ENCODE measurements around the gene MX1. TPM values are rescaled to one million over a fixed set of nuclear protein-coding genes. Genes with fewer than 3 reads are reported as not detected.

MX1 gene
- polyA plus RNA-seq, 1 donor from 2014 or later = 0.07 TPM

- Histone ChIP-seq H3K4me2 (ENCODE audit: low read length) (no peak overlapping the region), H3K9me3 (ENCODE audit: low read length) (no peaks in the 10 kb centered on the region), H3K4me3 (ENCODE audit: low read length) (no peak overlapping the region), H3K36me3 (ENCODE audit: insufficient read depth, low read length) (no peaks in the 10 kb centered on the region), H4K20me1 (ENCODE audit: insufficient read depth) (no peaks in the 10 kb centered on the region), H3K9me2 (ENCODE audit: insufficient read depth, low read length) (no peaks in the 10 kb centered on the region), H3F3A (ENCODE audit: insufficient read depth, low read length, poor library complexity, severe bottlenecking) (no peaks in the 10 kb centered on the region), H2AFZ (ENCODE audit: low read depth, low read length) (no peak overlapping the region), H3K27ac (ENCODE audit: low read length) (no peak overlapping the region), H3K27me3 (ENCODE audit: insufficient read depth, low read depth, low read length) (no peaks in the 10 kb centered on the region), H3K79me2 (replicated peaks; ENCODE audit: insufficient read depth, low read length) (no peaks in the 10 kb centered on the region), H3K9ac (ENCODE audit: low read length) (no peak overlapping the region)
- TF ChIP-seq, protein P1, sequence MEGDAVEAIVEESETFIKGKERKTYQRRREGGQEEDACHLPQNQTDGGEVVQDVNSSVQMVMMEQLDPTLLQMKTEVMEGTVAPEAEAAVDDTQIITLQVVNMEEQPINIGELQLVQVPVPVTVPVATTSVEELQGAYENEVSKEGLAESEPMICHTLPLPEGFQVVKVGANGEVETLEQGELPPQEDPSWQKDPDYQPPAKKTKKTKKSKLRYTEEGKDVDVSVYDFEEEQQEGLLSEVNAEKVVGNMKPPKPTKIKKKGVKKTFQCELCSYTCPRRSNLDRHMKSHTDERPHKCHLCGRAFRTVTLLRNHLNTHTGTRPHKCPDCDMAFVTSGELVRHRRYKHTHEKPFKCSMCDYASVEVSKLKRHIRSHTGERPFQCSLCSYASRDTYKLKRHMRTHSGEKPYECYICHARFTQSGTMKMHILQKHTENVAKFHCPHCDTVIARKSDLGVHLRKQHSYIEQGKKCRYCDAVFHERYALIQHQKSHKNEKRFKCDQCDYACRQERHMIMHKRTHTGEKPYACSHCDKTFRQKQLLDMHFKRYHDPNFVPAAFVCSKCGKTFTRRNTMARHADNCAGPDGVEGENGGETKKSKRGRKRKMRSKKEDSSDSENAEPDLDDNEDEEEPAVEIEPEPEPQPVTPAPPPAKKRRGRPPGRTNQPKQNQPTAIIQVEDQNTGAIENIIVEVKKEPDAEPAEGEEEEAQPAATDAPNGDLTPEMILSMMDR (IDR thresholded peaks at IDR 0.05; ENCODE audit: poor library complexity, severe bottlenecking) = no peak
- TF ChIP-seq MXI1 (conservative IDR thresholded peaks at IDR 0.05; ENCODE audit: poor library complexity, severe bottlenecking) (no peak), SMC3 (conservative IDR thresholded peaks at IDR 0.05; ENCODE audit: poor library complexity) (no peak), EZH2 (IDR thresholded peaks at IDR 0.05; ENCODE audit: borderline replicate concordance, insufficient read depth, low read length, poor library complexity, severe bottlenecking) (no peak)
These were observed 23.6 kb downstream of the MX1 start for GRCh38 chr21:41449613-41450012.

GRCh38 chr21:41451753-41452676 lies 26.0 kb downstream of the MX1 start:
- Histone ChIP-seq H3K79me2 (replicated peaks; ENCODE audit: insufficient read depth, low read length) (no peaks in the 10 kb centered on the region), H2AFZ (ENCODE audit: low read depth, low read length) (no peak overlapping the region), H3K9me2 (ENCODE audit: insufficient read depth, low read length) (no peaks in the 10 kb centered on the region), H3K9me3 (ENCODE audit: low read length) (no peaks in the 10 kb centered on the region), H3F3A (ENCODE audit: insufficient read depth, low read length, poor library complexity, severe bottlenecking) (no peaks in the 10 kb centered on the region), H3K27ac (ENCODE audit: low read length) (no peak overlapping the region), H3K4me2 (ENCODE audit: low read length) (no peak overlapping the region), H3K9ac (ENCODE audit: low read length) (no peak overlapping the region), H3K27me3 (ENCODE audit: insufficient read depth, low read depth, low read length) (no peaks in the 10 kb centered on the region), H4K20me1 (ENCODE audit: insufficient read depth) (no peaks in the 10 kb centered on the region), H3K4me3 (ENCODE audit: low read length) (no peak overlapping the region), H3K36me3 (ENCODE audit: insufficient read depth, low read length) (no peaks in the 10 kb centered on the region)
- TF ChIP-seq, protein P2, sequence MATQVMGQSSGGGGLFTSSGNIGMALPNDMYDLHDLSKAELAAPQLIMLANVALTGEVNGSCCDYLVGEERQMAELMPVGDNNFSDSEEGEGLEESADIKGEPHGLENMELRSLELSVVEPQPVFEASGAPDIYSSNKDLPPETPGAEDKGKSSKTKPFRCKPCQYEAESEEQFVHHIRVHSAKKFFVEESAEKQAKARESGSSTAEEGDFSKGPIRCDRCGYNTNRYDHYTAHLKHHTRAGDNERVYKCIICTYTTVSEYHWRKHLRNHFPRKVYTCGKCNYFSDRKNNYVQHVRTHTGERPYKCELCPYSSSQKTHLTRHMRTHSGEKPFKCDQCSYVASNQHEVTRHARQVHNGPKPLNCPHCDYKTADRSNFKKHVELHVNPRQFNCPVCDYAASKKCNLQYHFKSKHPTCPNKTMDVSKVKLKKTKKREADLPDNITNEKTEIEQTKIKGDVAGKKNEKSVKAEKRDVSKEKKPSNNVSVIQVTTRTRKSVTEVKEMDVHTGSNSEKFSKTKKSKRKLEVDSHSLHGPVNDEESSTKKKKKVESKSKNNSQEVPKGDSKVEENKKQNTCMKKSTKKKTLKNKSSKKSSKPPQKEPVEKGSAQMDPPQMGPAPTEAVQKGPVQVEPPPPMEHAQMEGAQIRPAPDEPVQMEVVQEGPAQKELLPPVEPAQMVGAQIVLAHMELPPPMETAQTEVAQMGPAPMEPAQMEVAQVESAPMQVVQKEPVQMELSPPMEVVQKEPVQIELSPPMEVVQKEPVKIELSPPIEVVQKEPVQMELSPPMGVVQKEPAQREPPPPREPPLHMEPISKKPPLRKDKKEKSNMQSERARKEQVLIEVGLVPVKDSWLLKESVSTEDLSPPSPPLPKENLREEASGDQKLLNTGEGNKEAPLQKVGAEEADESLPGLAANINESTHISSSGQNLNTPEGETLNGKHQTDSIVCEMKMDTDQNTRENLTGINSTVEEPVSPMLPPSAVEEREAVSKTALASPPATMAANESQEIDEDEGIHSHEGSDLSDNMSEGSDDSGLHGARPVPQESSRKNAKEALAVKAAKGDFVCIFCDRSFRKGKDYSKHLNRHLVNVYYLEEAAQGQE (IDR thresholded peaks at IDR 0.05; ENCODE audit: borderline replicate concordance) = no peak
- TF ChIP-seq MXI1 (conservative IDR thresholded peaks at IDR 0.05; ENCODE audit: poor library complexity, severe bottlenecking) = no peak
- TF ChIP-seq, protein P1 (IDR thresholded peaks at IDR 0.05; ENCODE audit: poor library complexity, severe bottlenecking) = no peak
- TF ChIP-seq RAD21 (conservative IDR thresholded peaks at IDR 0.05) = no peak
